H9 (cell line): Measurements from ENCODE around the gene ADAMTS3. TPM values are rescaled to one million over a fixed set of nuclear protein-coding genes. Genes with fewer than 3 reads are reported as not detected.

Source experiments
- DNase-seq: peaks from one replicate; pipeline ENCODE4 v3.0.0-alpha.2; 2017
- H2AFZ ChIP-seq: one replicate; pipeline ENCODE4 v1.6.1; 2013; ENCODE audit warnings: mild to moderate bottlenecking, low read length, control low read depth, moderate library complexity
- H2AK5ac ChIP-seq: 2 replicates; pipeline ENCODE4 v1.6.1; 2013; ENCODE audit warnings: low read length, control low read depth, mixed read lengths; ENCODE audit not compliant: insufficient read length
- H2BK120ac ChIP-seq: one replicate; pipeline ENCODE4 v1.6.1; 2013; ENCODE audit warnings: low read depth, mild to moderate bottlenecking, low read length, control low read depth, inconsistent platforms; ENCODE audit not compliant: poor library complexity, severe bottlenecking
- H2BK12ac ChIP-seq: 2 replicates; pipeline ENCODE4 v1.6.1; 2013; ENCODE audit warnings: low read length, control low read depth, mixed read lengths, low read depth; ENCODE audit not compliant: insufficient read length
- H2BK15ac ChIP-seq: 2 replicates; pipeline ENCODE4 v1.6.1; 2013; ENCODE audit warnings: low read depth, low read length, control low read depth
- H2BK20ac ChIP-seq: one replicate; pipeline ENCODE4 v1.6.1; 2013; ENCODE audit warnings: low read depth, mild to moderate bottlenecking, low read length, control low read depth, inconsistent platforms; ENCODE audit not compliant: poor library complexity, severe bottlenecking
- H2BK5ac ChIP-seq: 2 replicates; pipeline ENCODE4 v1.6.1; 2013; ENCODE audit warnings: low read length, control low read depth, mixed read lengths; ENCODE audit not compliant: insufficient read length
- H3K14ac ChIP-seq: 2 replicates; pipeline ENCODE4 v1.6.1; 2013; ENCODE audit warnings: low read length, control low read depth; ENCODE audit not compliant: insufficient read depth
- H3K18ac ChIP-seq: 2 replicates; pipeline ENCODE4 v1.6.1; 2013; ENCODE audit warnings: low read depth, mild to moderate bottlenecking, mixed read lengths, low read length, control low read depth; ENCODE audit not compliant: insufficient read length
- H3K23ac ChIP-seq: 2 replicates; pipeline ENCODE4 v1.6.1; 2013; ENCODE audit warnings: low read length, control low read depth, mixed read lengths, low read depth; ENCODE audit not compliant: insufficient read length
- H3K23me2 ChIP-seq: 2 replicates; pipeline ENCODE4 v1.6.1; 2013; ENCODE audit warnings: low read depth, mild to moderate bottlenecking, mixed read lengths, low read length, control low read depth; ENCODE audit not compliant: insufficient read length, poor library complexity, severe bottlenecking
- H3K27ac ChIP-seq: 2 replicates; pipeline ENCODE4 v1.5.1; 2013; ENCODE audit warnings: low read length, control low read depth, mixed read lengths, low read depth; ENCODE audit not compliant: insufficient read length
- H3K27me3 ChIP-seq: 2 replicates; pipeline ENCODE4 v1.6.1; 2013; ENCODE audit warnings: low read length, control low read depth, inconsistent platforms; ENCODE audit not compliant: insufficient read depth
- H3K4ac ChIP-seq: 2 replicates; pipeline ENCODE4 v1.6.1; 2013; ENCODE audit warnings: low read depth, mild to moderate bottlenecking, control low read depth, inconsistent platforms, low read length, moderate library complexity
- H3K4me1 ChIP-seq: 2 replicates; pipeline ENCODE4 v1.6.1; 2013; ENCODE audit warnings: low read length, control low read depth, inconsistent platforms; ENCODE audit not compliant: insufficient read depth
- H3K4me2 ChIP-seq: 2 replicates; pipeline ENCODE4 v1.6.1; 2013; ENCODE audit warnings: low read length, control low read depth, mixed read lengths; ENCODE audit not compliant: insufficient read length, insufficient read depth
- H3K56ac ChIP-seq: 2 replicates; pipeline ENCODE4 v1.6.1; 2013; ENCODE audit warnings: low read depth, mild to moderate bottlenecking, mixed read lengths, low read length, control low read depth; ENCODE audit not compliant: insufficient read length
- H3K79me1 ChIP-seq: 2 replicates; pipeline ENCODE4 v1.6.1; 2013; ENCODE audit warnings: low read depth, mild to moderate bottlenecking, moderate library complexity, low read length, control low read depth, inconsistent platforms; ENCODE audit not compliant: insufficient read depth, poor library complexity, severe bottlenecking
- H3K79me2 ChIP-seq: 2 replicates; pipeline ENCODE4 v1.6.1; 2013; ENCODE audit warnings: low read length, control low read depth, inconsistent platforms; ENCODE audit not compliant: insufficient read depth
- H3K9ac ChIP-seq: 2 replicates; pipeline ENCODE4 v1.6.1; 2013; ENCODE audit warnings: low read length, control low read depth, mixed read lengths; ENCODE audit not compliant: insufficient read length; ENCODE audit errors: extremely low read depth
- H3K9me3 ChIP-seq: one replicate; pipeline ENCODE4 v1.6.1; 2013; ENCODE audit warnings: low read depth, low read length, inconsistent platforms; ENCODE audit not compliant: control insufficient read depth
- H3T11ph ChIP-seq: one replicate; pipeline ENCODE4 v1.6.1; 2013; ENCODE audit warnings: mild to moderate bottlenecking, low read length, control low read depth, inconsistent platforms
- H4K20me1 ChIP-seq: one replicate; pipeline ENCODE4 v1.6.1; 2013; ENCODE audit not compliant: control insufficient read depth, insufficient read length, insufficient read depth
- H4K5ac ChIP-seq: 2 replicates; pipeline ENCODE4 v1.6.1; 2013; ENCODE audit warnings: low read depth, mild to moderate bottlenecking, mixed read lengths, low read length, control low read depth; ENCODE audit not compliant: insufficient read length
- H4K8ac ChIP-seq: replicated peaks from 2 replicates; pipeline ENCODE4 v1.6.1; 2013; ENCODE audit warnings: low read length, control low read depth, mixed read lengths, low read depth; ENCODE audit not compliant: insufficient read length
- H4K91ac ChIP-seq: 2 replicates; pipeline ENCODE4 v1.6.1; 2013; ENCODE audit warnings: low read depth, mild to moderate bottlenecking, moderate library complexity, mixed read lengths, low read length, control low read depth; ENCODE audit not compliant: insufficient read length
- H3K27ac Mint-ChIP-seq, 3 experiments: 2 replicates in 2 of 3; 3 replicates in 1 of 3; pipeline ENCODE4 v1.8.0; 2020 to 2021; ENCODE audit warnings: mixed read lengths in 3 of 3, mild to moderate bottlenecking in 1 of 3, moderate library complexity in 1 of 3
- H3K27me3 Mint-ChIP-seq: 2 replicates; pipeline ENCODE4 v1.8.0; 2021; ENCODE audit warnings: low read depth, mild to moderate bottlenecking, moderate library complexity, mixed read lengths
- H3K36me3 Mint-ChIP-seq, 3 experiments: 2 replicates in 2 of 3; 3 replicates in 1 of 3; pipeline ENCODE4 v1.8.0; 2020 to 2021; ENCODE audit warnings: low read depth in 3 of 3, mixed read lengths in 3 of 3; ENCODE audit not compliant: insufficient read depth in 1 of 3
- H3K4me1 Mint-ChIP-seq, 2 experiments: 2 replicates each; pipeline ENCODE4 v1.8.0; 2020; ENCODE audit warnings: mixed read lengths in 2 of 2
- H3K4me3 Mint-ChIP-seq, 2 experiments: 2 replicates in 1 of 2; 3 replicates in 1 of 2; pipeline ENCODE4 v1.8.0; 2020 to 2021; ENCODE audit warnings: mild to moderate bottlenecking in 2 of 2, mixed read lengths in 2 of 2, moderate library complexity in 1 of 2
- H3K9me3 Mint-ChIP-seq, 2 experiments: 2 replicates in 1 of 2; 3 replicates in 1 of 2; pipeline ENCODE4 v1.8.0; 2020; ENCODE audit warnings: mild to moderate bottlenecking in 2 of 2, mixed read lengths in 2 of 2, moderate library complexity in 1 of 2
- whole genome bisulfite sequencing: extraction: QIAGEN DNeasy Blood & Tissue Kit; methylation state at CpG from one replicate; pipeline ENCODE4 v1.1.7; 2013; ENCODE audit warnings: missing lambda C conversion rate, low lambda C conversion rate, mixed read lengths; ENCODE audit not compliant: insufficient read length; ENCODE audit errors: extremely low coverage; 5-methylcytosine and 5-hydroxymethylcytosine counted together
- total RNA-seq: library from RNA; stranded (reverse); gene quantifications from 2 replicates; pipeline ENCODE4 v1.2.1, GENCODE V29; 2021
- TF ChIP-seq, protein P1 (sequence below): fragments of 200-600 bp; sonication (generic); conservative IDR thresholded peaks from 3 replicates; pipeline ENCODE4 v1.8.0; 2021; ENCODE audit warnings: antibody characterized with exemption, mild to moderate bottlenecking

Gene ADAMTS3
- total RNA-seq, 1 experiment from 2014 or later = 1.1 TPM

DNA sequence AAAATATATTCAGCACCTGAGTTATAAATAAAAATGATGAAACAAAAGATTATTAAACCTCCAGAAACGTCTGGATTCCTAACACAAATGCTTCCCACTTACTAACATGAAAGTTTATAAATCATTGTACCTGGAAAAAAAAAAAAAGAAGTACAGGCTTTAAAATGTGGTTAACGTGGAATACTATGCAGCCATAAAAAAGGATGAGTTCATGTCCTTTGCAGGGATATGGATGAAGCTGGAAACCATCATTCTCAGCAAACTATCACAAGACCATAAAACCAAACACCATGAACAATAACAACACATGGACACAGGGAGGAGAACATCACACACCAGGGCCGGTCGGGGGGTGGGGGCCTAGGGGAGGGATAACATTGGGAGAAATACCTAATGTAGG lies 160.5 kb downstream of the ADAMTS3 start:
- no peaks in the 10 kb centered on the region for H3K9me3 ChIP-seq
- H2BK15ac ChIP-seq = no peak overlapping the region
- H4K8ac ChIP-seq = no peak overlapping the region
- no peak overlapping the region for H2BK20ac ChIP-seq
- no peak overlapping the region for H2BK5ac ChIP-seq
- H3K14ac ChIP-seq = no peak overlapping the region
- H3K23ac ChIP-seq = no peak overlapping the region
- H3K79me2 ChIP-seq = no peaks in the 10 kb centered on the region
- no peak overlapping the region for H4K5ac ChIP-seq
- no peak overlapping the region for H3K4me2 ChIP-seq
- no peak overlapping the region for H3K18ac ChIP-seq
- no peak overlapping the region for H2BK120ac ChIP-seq
- no peaks in the 10 kb centered on the region for H3K23me2 ChIP-seq
- H3K79me1 ChIP-seq = no peaks in the 10 kb centered on the region
- Mint-ChIP-seq H3K4me3 (no peak overlapping the region; a peak in 1 of 5 replicates), H3K27me3 (no peaks in the 10 kb centered on the region), H3K27ac (no peak overlapping the region), H3K36me3 (no peaks in the 10 kb centered on the region), H3K9me3 (peaks cover 0 to 2% of the 10 kb centered on the region in 2 experiments; a peak in 1 of 5 replicates), H3K4me1 (0 out of 4 replicates have a peak, but pooled peaks cover 0 to 2% of the 10 kb centered on the region in 2 experiments)
- H4K91ac ChIP-seq = no peak overlapping the region
- no peak for DNase-seq
- H4K20me1 ChIP-seq = no peaks in the 10 kb centered on the region
- H3K4ac ChIP-seq = no peak overlapping the region
- H3K4me1 ChIP-seq = no peaks in the 10 kb centered on the region
- no CpG with 5 or more reads among the region's 4 CpGs for WGBS
- TF ChIP-seq, protein P1, sequence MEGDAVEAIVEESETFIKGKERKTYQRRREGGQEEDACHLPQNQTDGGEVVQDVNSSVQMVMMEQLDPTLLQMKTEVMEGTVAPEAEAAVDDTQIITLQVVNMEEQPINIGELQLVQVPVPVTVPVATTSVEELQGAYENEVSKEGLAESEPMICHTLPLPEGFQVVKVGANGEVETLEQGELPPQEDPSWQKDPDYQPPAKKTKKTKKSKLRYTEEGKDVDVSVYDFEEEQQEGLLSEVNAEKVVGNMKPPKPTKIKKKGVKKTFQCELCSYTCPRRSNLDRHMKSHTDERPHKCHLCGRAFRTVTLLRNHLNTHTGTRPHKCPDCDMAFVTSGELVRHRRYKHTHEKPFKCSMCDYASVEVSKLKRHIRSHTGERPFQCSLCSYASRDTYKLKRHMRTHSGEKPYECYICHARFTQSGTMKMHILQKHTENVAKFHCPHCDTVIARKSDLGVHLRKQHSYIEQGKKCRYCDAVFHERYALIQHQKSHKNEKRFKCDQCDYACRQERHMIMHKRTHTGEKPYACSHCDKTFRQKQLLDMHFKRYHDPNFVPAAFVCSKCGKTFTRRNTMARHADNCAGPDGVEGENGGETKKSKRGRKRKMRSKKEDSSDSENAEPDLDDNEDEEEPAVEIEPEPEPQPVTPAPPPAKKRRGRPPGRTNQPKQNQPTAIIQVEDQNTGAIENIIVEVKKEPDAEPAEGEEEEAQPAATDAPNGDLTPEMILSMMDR = no peak
- H3K27me3 ChIP-seq = no peaks in the 10 kb centered on the region
- no peak overlapping the region for H3K56ac ChIP-seq
- H3K9ac ChIP-seq = no peak overlapping the region
- H2AFZ ChIP-seq = no peak overlapping the region
- no peak overlapping the region for H2AK5ac ChIP-seq
- H3T11ph ChIP-seq = no peak overlapping the region
- H2BK12ac ChIP-seq = no peak overlapping the region
- no peak overlapping the region for H3K27ac ChIP-seq
